GM19468 (cell line): ENCODE measurements around the gene CASP14.
"Not testable (repeated sequence)": the region's sequence is repeated elsewhere in the genome, so short reads cannot be mapped to it uniquely, and the experiment has no call there.

Experiments
- ATAC-seq: cut with Tn5 transposase; IDR thresholded peaks from one replicate; pipeline ENCODE4 v1.9.1; 2021; ENCODE audit warnings: mild to moderate bottlenecking, moderate library complexity, moderate number of reproducible peaks; ENCODE audit not compliant: unreplicated experiment; ENCODE audit errors: extremely low read depth

CASP14 gene

GRCh38 chr19:15062036-15062435, 12.8 kb downstream of the CASP14 start:
- no peak for ATAC-seq

GRCh38 chr19:15070386-15070785, 21.1 kb downstream of the CASP14 start:
- ATAC-seq: not testable (repeated sequence)

GRCh38 chr19:15072930-15073647, 23.8 kb downstream of the CASP14 start:
- no peak for ATAC-seq

GRCh38 chr19:15074371-15074770, 25.1 kb downstream of the CASP14 start:
- ATAC-seq: no peak

GRCh38 chr19:15075806-15076205, 26.5 kb downstream of the CASP14 start:
- no peak for ATAC-seq

- ATAC-seq: not testable (repeated sequence)
Observed at GRCh38 chr19:15080002-15080401, 30.7 kb downstream of the CASP14 start.

GRCh38 chr19:15081911-15082310, 32.6 kb downstream of the CASP14 start, which contains the start of gene OR1I1:
OR1I1 (plus strand) TSS chr19:15082211; CDS start chr19:15087066, 4,855 bp downstream.
- ATAC-seq: no peak

- no peak for ATAC-seq
Observed at GRCh38 chr19:15087182-15087581, 37.9 kb downstream of the CASP14 start.

GRCh38 chr19:15091918-15092753, 42.9 kb downstream of the CASP14 start:
- no peak for ATAC-seq

- no peak for ATAC-seq
Observed at GRCh38 chr19:15093001-15093400, 43.7 kb downstream of the CASP14 start.

GRCh38 chr19:15096223-15096622, 46.9 kb downstream of the CASP14 start:
- ATAC-seq: no peak

- not testable (repeated sequence) for ATAC-seq
Observed at GRCh38 chr19:15097980-15098379, 48.7 kb downstream of the CASP14 start.

GRCh38 chr19:15098460-15098859, 49.2 kb downstream of the CASP14 start:
- no peak for ATAC-seq

GRCh38 chr19:15099017-15099582, 49.8 kb downstream of the CASP14 start:
- ATAC-seq: no peak

GRCh38 chr19:15101479-15102082, 52.3 kb downstream of the CASP14 start:
- no peak for ATAC-seq

GRCh38 chr19:15104003-15104402, 54.7 kb downstream of the CASP14 start:
- no peak for ATAC-seq

- ATAC-seq: no peak
Observed at GRCh38 chr19:15104411-15104810, 55.1 kb downstream of the CASP14 start.

GRCh38 chr19:15105044-15105443, 55.8 kb downstream of the CASP14 start:
- ATAC-seq: no peak

- ATAC-seq: no peak
Observed at GRCh38 chr19:15107061-15108010, 58.1 kb downstream of the CASP14 start, which contains the start of gene SYDE1. SYDE1 (plus strand) TSS chr19:15107401; CDS start chr19:15107434, 33 bp downstream.
